Measurements from ENCODE around the gene PRSS2.

Gene PRSS2

GRCh38 chr7:142790056-142790455 lies 19.3 kb downstream of the PRSS2 start:
- no peak for DNase-seq (ENCODE audit: extremely low read depth, low read depth)
- no peak for TF ChIP-seq CTCF (IDR thresholded peaks at IDR 0.05; ENCODE audit: low read depth, low read length)

GRCh38 chr7:142790555-142790954 lies 19.8 kb downstream of the PRSS2 start:
- TF ChIP-seq CTCF (IDR thresholded peaks at IDR 0.05; ENCODE audit: low read depth, low read length), result no peak
- DNase-seq (ENCODE audit: extremely low read depth, low read depth), result no peak

GRCh38 chr7:142791502-142791901 lies 20.7 kb downstream of the PRSS2 start:
- TF ChIP-seq CTCF (IDR thresholded peaks at IDR 0.05; ENCODE audit: low read depth, low read length), result no peak
- no peak for DNase-seq (ENCODE audit: extremely low read depth, low read depth)

GRCh38 chr7:142792129-142792528 lies 21.4 kb downstream of the PRSS2 start:
- TF ChIP-seq CTCF (IDR thresholded peaks at IDR 0.05; ENCODE audit: low read depth, low read length), result no peak
- no peak for DNase-seq (ENCODE audit: extremely low read depth, low read depth)

GRCh38 chr7:142792593-142792992 lies 21.8 kb downstream of the PRSS2 start:
- no peak for TF ChIP-seq CTCF (IDR thresholded peaks at IDR 0.05; ENCODE audit: low read depth, low read length)
- no peak for DNase-seq (ENCODE audit: extremely low read depth, low read depth)

GRCh38 chr7:142793156-142793555 lies 22.4 kb downstream of the PRSS2 start:
- no peak for TF ChIP-seq CTCF (IDR thresholded peaks at IDR 0.05; ENCODE audit: low read depth, low read length)
- DNase-seq (ENCODE audit: extremely low read depth, low read depth), result no peak

GRCh38 chr7:142795339-142795863 lies 24.6 kb downstream of the PRSS2 start:
- DNase-seq (ENCODE audit: extremely low read depth, low read depth), result no peak
- no peak for TF ChIP-seq CTCF (IDR thresholded peaks at IDR 0.05; ENCODE audit: low read depth, low read length)

Data from AG09319 (cell line).